Measurements from ENCODE around the gene KLK13. TPM values are rescaled to one million over a fixed set of nuclear protein-coding genes. Genes with fewer than 3 reads are reported as not detected.

The KLK13 gene
- polyA plus RNA-seq, 1 donor (not counting 4 experiments of a cell fraction or from before 2014, with no cell fraction given), result 2.0 TPM

GRCh38 chr19:51019544-51019925, 45.4 kb downstream of the KLK13 start, which contains the start of gene KLK10:
KLK10 (minus strand) TSS chr19:51019709; CDS start chr19:51019130, 579 bp downstream.
- Histone ChIP-seq H3K4me2 (ENCODE audit: control insufficient read depth, extremely low read depth, insufficient read depth, low read depth, low read length) (peak within 1 kb of the TSS; percentile 86), H3K9me3 (ENCODE audit: control insufficient read depth, low read depth, low read length) (no peaks in the 10 kb centered on the region), H3K4me1 (ENCODE audit: control insufficient read depth, extremely low read depth, insufficient read depth, low read length) (peaks cover 16% of the 10 kb centered on the region), H3K79me2 (ENCODE audit: control insufficient read depth, insufficient read depth, low read length) (no peaks in the 10 kb centered on the region), H3K27ac (ENCODE audit: control insufficient read depth, insufficient read depth, low read length) (peak within 1 kb of the TSS; percentile 54), H3K4me3 (ENCODE audit: control insufficient read depth in 2 of 3, extremely low read depth in 1 of 3, insufficient read depth in 2 of 3, low read depth in 1 of 3, low read length in 3 of 3) (peak within 1 kb of the TSS; percentile 58 to 65 (median 62)), H3K36me3 (ENCODE audit: control insufficient read depth in 2 of 2, extremely low read depth in 1 of 2, insufficient read depth in 2 of 2, low read length in 2 of 2) (peaks cover under 1 to 13% of the 10 kb centered on the region in 2 experiments), H3K27me3 (ENCODE audit: control insufficient read depth, extremely low read depth, insufficient read depth, low read length) (no peaks in the 10 kb centered on the region), H3K9me1 (ENCODE audit: control insufficient read depth, extremely low read depth, insufficient read depth, low read length) (no peaks in the 10 kb centered on the region), H2AFZ (ENCODE audit: control insufficient read depth, low read length) (peak within 1 kb of the TSS; percentile 78), H3K9ac (ENCODE audit: control insufficient read depth, extremely low read depth, insufficient read depth, low read length) (peak within 1 kb of the TSS; percentile 71), H4K20me1 (ENCODE audit: control insufficient read depth, extremely low read depth, insufficient read depth, low read length) (no peaks in the 10 kb centered on the region)
- no peak for FAIRE-seq
- no peak for DNase-seq (ENCODE audit: low read depth, low spot score)
- dilution Hi-C loops (cut with MboI; ENCODE audit: extremely low pct_ligation_motif_present, low sequenced_read_pairs), result no loop called here
- TF ChIP-seq CTCF (optimal IDR thresholded peaks at IDR 0.05 in 1 of 3, IDR thresholded peaks at IDR 0.05 in 1 of 3, conservative IDR thresholded peaks at IDR 0.05 in 1 of 3; ENCODE audit: extremely low read depth in 1 of 3, insufficient read depth in 2 of 3, low read length in 3 of 3) (no peak), EZH2 (IDR thresholded peaks at IDR 0.05; ENCODE audit: low read length) (no peak)

- DNase-seq (ENCODE audit: low read depth, low spot score), result no peak
- Histone ChIP-seq H4K20me1 (ENCODE audit: control insufficient read depth, extremely low read depth, insufficient read depth, low read length) (no peaks in the 10 kb centered on the region), H3K9me1 (ENCODE audit: control insufficient read depth, extremely low read depth, insufficient read depth, low read length) (no peaks in the 10 kb centered on the region), H3K4me1 (ENCODE audit: control insufficient read depth, extremely low read depth, insufficient read depth, low read length) (peaks cover 19% of the 10 kb centered on the region), H2AFZ (ENCODE audit: control insufficient read depth, low read length) (peak overlapping the region; percentile 63), H3K4me3 (ENCODE audit: control insufficient read depth in 2 of 3, extremely low read depth in 1 of 3, insufficient read depth in 2 of 3, low read depth in 1 of 3, low read length in 3 of 3) (peak overlapping the region; percentile 58 to 65 (median 62)), H3K4me2 (ENCODE audit: control insufficient read depth, extremely low read depth, insufficient read depth, low read depth, low read length) (peak overlapping the region; percentile 86), H3K27me3 (ENCODE audit: control insufficient read depth, extremely low read depth, insufficient read depth, low read length) (no peaks in the 10 kb centered on the region), H3K27ac (ENCODE audit: control insufficient read depth, insufficient read depth, low read length) (peak overlapping the region; percentile 36), H3K9ac (ENCODE audit: control insufficient read depth, extremely low read depth, insufficient read depth, low read length) (peak overlapping the region; percentile 71), H3K79me2 (ENCODE audit: control insufficient read depth, insufficient read depth, low read length) (no peaks in the 10 kb centered on the region), H3K36me3 (ENCODE audit: control insufficient read depth in 2 of 2, extremely low read depth in 1 of 2, insufficient read depth in 2 of 2, low read length in 2 of 2) (peaks cover 6 to 16% of the 10 kb centered on the region in 2 experiments), H3K9me3 (ENCODE audit: control insufficient read depth, low read depth, low read length) (no peaks in the 10 kb centered on the region)
- TF ChIP-seq EZH2 (IDR thresholded peaks at IDR 0.05; ENCODE audit: low read length) (no peak), CTCF (optimal IDR thresholded peaks at IDR 0.05 in 1 of 3, IDR thresholded peaks at IDR 0.05 in 1 of 3, conservative IDR thresholded peaks at IDR 0.05 in 1 of 3; ENCODE audit: extremely low read depth in 1 of 3, insufficient read depth in 2 of 3, low read length in 3 of 3) (no peak)
- dilution Hi-C loops (cut with MboI; ENCODE audit: extremely low pct_ligation_motif_present, low sequenced_read_pairs), result no loop called here
- no peak for FAIRE-seq
Observed at GRCh38 chr19:51018745-51019543, 45.9 kb downstream of the KLK13 start.

All from keratinocyte (primary cell).